ENCODE measurements around the gene SBNO2.

Gene SBNO2

GRCh38 chr19:1181606-1182005 is 7.5 kb upstream of the SBNO2 start:
- no peak overlapping the region for H3K4me3 ChIP-seq (ENCODE audit: low read length)
- DNase-seq (ENCODE audit: low read depth) = no peak
- TF ChIP-seq, protein P1, sequence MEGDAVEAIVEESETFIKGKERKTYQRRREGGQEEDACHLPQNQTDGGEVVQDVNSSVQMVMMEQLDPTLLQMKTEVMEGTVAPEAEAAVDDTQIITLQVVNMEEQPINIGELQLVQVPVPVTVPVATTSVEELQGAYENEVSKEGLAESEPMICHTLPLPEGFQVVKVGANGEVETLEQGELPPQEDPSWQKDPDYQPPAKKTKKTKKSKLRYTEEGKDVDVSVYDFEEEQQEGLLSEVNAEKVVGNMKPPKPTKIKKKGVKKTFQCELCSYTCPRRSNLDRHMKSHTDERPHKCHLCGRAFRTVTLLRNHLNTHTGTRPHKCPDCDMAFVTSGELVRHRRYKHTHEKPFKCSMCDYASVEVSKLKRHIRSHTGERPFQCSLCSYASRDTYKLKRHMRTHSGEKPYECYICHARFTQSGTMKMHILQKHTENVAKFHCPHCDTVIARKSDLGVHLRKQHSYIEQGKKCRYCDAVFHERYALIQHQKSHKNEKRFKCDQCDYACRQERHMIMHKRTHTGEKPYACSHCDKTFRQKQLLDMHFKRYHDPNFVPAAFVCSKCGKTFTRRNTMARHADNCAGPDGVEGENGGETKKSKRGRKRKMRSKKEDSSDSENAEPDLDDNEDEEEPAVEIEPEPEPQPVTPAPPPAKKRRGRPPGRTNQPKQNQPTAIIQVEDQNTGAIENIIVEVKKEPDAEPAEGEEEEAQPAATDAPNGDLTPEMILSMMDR (conservative IDR thresholded peaks at IDR 0.05; ENCODE audit: low read depth, low read length) = no peak

DNA sequence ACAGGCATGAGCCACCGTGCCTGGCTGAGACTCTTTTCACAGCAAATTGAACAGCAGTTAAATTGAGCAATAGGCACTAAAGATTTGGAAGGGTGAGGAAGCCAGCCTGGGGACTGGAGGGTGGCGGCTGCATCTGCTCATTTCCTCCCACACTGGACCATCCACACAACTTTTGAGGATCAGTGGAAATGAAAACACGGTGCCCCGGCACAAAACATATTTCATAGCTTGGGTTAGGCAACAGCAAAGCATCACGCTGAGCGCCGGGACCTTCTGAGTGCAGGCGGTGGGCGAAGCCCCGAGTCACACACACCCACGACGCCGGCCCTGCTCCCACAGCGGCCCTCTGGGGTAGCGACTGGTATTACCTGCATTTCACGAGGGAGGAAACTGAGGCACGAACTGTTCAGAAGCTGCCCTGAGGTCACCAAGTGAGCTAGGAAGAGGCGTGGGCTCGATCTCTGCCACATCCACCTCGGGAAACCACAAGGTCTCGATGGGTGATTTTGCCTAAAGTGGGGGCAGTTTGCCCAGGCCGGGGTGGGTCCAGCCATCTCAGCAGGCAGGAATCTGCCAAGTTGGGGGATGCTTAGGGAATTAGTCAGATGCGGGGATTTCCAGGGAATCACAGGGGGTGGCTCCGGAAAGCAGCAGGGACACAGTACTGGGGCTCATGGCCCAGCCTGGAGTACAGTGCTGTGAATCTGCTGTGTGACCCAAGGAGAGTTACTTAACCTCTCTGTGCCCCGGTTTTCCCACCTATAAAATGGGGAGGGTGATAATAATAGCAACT is 3.5 kb upstream of the SBNO2 start:
- TF ChIP-seq, protein P1 (conservative IDR thresholded peaks at IDR 0.05; ENCODE audit: low read depth, low read length) = peak; percentile 19
- H3K4me3 ChIP-seq (ENCODE audit: low read length) = no peak overlapping the region
- DNase-seq (ENCODE audit: low read depth) = peak; percentile 74

GRCh38 chr19:1173159-1173844 is 766 bp downstream of the SBNO2 start:
- TF ChIP-seq, protein P1 (conservative IDR thresholded peaks at IDR 0.05; ENCODE audit: low read depth, low read length) = no peak
- H3K4me3 ChIP-seq (ENCODE audit: low read length) = peak overlapping the region; percentile 80
- DNase-seq (ENCODE audit: low read depth) = no peak

GRCh38 chr19:1172353-1173158 is 1.5 kb downstream of the SBNO2 start:
- DNase-seq (ENCODE audit: low read depth) = no peak
- TF ChIP-seq, protein P1 (conservative IDR thresholded peaks at IDR 0.05; ENCODE audit: low read depth, low read length) = no peak
- peak overlapping the region; percentile 80 for H3K4me3 ChIP-seq (ENCODE audit: low read length)

DNA sequence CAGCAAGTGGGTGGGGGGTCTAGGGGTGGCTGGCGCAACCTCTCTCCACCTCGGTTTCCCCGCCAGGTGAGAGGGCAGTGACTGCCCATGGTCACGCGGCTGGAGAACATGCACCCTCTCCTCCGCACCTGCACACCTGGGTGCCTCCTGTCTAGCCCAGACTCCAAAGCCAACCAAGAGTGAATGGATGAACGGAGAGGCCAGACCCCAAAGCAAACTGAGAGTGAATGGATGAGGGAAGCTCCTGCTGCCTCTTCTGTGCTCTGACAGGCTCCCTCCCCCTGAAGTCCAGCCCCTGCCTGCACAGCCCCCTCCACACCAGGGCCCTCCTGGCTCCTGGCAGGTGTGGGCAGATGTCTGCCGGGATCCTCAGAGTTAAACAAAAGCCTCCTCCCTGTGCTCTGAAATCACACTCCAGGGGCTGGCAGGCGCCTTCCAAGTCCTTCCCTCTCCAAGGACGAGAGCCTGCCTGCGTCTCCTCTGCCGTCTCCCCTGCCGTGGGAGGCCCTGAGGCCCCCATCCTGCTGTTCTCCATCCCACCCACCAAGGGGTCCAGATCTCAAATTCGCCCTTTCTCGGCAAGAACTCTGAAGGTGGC is 2.2 kb downstream of the SBNO2 start:
- TF ChIP-seq, protein P1 (conservative IDR thresholded peaks at IDR 0.05; ENCODE audit: low read depth, low read length) = no peak
- H3K4me3 ChIP-seq (ENCODE audit: low read length) = peak overlapping the region; percentile 80
- DNase-seq (ENCODE audit: low read depth) = no peak

DNA sequence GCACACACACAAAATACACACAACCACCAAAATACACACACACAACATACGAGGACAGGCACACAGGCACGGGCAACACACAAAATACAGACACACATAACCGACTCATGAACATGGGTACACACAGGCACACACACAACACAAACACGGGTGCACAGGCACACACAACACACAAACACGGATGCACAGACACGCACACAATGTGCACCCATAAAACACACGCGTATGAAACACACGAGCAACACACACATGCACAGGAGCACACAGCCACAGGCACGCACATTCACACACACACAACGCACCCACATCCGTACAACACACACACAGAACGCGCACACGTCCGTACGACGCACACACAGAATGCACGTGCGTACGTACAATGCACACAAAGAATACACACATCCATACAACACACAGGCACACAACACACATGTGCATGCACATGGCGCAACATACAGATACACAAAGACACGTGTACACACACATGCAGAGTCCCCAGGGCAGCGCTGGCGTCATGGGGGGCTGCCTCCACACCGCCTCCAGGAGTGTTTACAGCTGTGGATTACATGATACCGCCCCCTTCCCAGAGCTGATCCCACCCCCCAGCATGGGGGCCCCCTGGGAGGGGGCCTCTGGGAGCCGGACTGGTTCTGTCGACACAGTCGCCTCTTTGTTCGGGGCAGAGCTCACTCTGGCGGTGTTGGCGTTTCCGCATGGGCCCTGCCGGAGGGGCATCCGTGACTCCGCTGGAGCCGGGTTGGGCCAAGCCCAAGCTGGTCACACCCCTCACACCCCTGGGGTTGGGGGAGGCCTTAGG is 2.9 kb downstream of the SBNO2 start:
- no peak for DNase-seq (ENCODE audit: low read depth)
- peak overlapping the region; percentile 80 for H3K4me3 ChIP-seq (ENCODE audit: low read length)
- TF ChIP-seq, protein P1 (conservative IDR thresholded peaks at IDR 0.05; ENCODE audit: low read depth, low read length) = no peak

Measured in retinal pigment epithelial cell (primary cell).